ENCODE results near the gene RAET1L. TPM values are rescaled to one million over a fixed set of nuclear protein-coding genes. Genes with fewer than 3 reads are reported as not detected.
A peak's percentile ranks its signal among the peaks of the same experiment; 100 is the strongest.

Gene RAET1L
- total RNA-seq, 3 donors from 2014 or later: not detected

DNA sequence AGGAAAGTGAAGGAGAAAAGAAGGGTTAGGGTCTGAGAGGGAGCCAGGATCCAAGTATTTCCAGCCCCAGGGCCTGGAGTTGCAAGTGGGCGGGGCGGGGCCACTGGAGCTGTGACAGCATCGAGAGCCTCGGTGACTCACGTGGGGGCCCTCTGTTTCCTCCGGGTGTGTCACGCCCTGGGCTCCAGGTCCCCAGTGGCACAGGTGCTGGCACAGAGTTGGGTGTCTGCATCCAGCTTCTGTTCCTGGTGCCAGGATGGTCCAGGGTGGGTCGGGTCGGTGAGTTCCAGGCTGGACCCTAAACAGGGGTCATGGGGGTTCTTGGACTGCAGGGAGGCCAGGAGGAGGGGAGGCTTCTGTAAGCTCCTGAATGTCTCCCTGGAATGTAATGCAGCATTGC is 16.7 kb downstream of the RAET1L start:
- Histone ChIP-seq H3K27me3 (peaks cover 0 to 32% of the 10 kb centered on the region in 2 donors), H3K27ac (no peak overlapping the region), H3K9me3 (no peaks in the 10 kb centered on the region), H3K36me3 (no peaks in the 10 kb centered on the region), H3K4me1 (no peaks in the 10 kb centered on the region), H3K4me3 (no peak overlapping the region)
- no peak for TF ChIP-seq POLR2AphosphoS5 (IDR thresholded peaks at IDR 0.05)
- TF ChIP-seq POLR2A (IDR thresholded peaks at IDR 0.05): no peak
- TF ChIP-seq, protein P1, sequence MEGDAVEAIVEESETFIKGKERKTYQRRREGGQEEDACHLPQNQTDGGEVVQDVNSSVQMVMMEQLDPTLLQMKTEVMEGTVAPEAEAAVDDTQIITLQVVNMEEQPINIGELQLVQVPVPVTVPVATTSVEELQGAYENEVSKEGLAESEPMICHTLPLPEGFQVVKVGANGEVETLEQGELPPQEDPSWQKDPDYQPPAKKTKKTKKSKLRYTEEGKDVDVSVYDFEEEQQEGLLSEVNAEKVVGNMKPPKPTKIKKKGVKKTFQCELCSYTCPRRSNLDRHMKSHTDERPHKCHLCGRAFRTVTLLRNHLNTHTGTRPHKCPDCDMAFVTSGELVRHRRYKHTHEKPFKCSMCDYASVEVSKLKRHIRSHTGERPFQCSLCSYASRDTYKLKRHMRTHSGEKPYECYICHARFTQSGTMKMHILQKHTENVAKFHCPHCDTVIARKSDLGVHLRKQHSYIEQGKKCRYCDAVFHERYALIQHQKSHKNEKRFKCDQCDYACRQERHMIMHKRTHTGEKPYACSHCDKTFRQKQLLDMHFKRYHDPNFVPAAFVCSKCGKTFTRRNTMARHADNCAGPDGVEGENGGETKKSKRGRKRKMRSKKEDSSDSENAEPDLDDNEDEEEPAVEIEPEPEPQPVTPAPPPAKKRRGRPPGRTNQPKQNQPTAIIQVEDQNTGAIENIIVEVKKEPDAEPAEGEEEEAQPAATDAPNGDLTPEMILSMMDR (IDR thresholded peaks at IDR 0.05): no peak
- DNase-seq (ENCODE audit: low spot score in 2 of 2): no peak
- intact Hi-C loops (cut with DNase I; ENCODE audit: low total_unique reads): loop anchor here (10.0 kb wide), 1 partner anchor 54 kb away; no protein-coding TSS in a partner anchor

DNA sequence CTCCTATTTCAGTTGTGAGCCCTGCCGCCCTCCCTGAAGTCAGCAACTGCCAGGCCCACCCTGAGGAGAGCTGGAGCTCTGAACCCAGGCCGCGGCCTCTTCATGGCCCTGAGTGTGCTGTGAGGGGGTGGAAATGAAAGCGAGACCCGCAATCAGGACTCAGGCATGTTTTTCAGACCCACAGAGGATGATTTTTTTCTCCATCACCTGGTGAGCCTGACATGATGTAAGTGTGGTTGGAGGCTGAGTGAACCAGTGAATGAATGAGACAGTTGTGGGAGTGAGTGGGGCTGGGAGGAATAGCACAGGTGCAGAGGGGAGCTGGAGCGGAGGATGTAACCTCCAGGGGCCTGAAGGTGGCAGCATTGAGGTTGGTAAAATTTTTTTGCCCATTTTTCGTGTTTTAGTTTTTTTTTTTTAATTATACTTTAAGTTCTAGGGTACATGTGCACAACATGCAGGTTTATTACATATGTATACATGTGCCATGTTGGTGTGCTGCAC is 18.3 kb downstream of the RAET1L start:
- no peak for DNase-seq (ENCODE audit: low spot score in 2 of 2)

DNA sequence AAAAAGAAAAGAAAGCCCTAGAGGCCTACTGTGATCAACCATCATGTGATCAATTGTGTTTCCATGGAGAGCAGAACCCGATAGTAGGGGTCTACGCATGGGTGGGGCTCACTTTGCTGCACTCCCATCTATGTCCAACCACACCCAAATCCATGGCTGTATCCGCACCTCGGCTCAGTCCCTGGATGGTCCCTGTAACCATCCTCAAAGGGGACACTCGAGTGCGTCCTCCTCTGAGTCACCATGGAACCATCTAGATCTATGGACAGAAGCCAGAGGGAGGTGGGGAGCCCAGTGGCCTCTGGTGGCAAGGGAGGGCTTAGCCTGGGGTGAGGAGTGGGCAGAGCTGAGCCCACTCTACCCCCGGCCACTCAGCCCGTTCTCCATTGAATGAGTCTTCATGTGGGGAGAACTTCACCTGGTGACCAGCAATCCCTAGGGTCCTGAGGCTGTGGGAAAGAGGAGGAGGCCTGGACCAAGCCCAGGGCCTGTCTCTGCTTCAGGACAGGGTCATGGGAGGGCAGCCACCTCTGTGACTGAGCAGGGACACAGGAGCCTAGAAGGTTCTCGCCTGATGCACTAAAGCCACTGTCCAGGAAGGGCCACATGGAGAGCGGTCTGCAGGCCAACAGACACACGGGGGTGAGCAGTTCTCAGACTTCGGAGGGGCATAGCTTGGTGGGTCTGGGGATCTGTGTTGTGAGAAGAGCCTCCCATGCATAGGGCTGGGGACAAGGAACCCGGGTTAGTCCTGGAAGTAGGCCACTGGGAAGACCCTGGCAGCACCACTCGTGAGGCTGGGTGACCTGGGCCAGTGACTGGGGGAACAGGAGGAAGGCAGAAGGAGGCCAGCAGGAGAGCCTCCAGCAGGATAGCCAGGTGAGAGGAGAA is 19.3 kb downstream of the RAET1L start:
- Histone ChIP-seq H3K9me3 (no peaks in the 10 kb centered on the region), H3K4me1 (no peaks in the 10 kb centered on the region), H3K4me3 (peak overlapping the region; percentile 41 to 78 (median 61)), H3K27ac (no peak overlapping the region), H3K27me3 (peaks cover 0 to 18% of the 10 kb centered on the region in 2 donors), H3K36me3 (no peaks in the 10 kb centered on the region)
- intact Hi-C loops (cut with DNase I; ENCODE audit: low total_unique reads): loop anchor here (2.0 to 10.0 kb wide), 2 partner anchors 51 to 287 kb away; partner anchors contain the start of gene LATS1
- DNase-seq (ENCODE audit: low spot score in 2 of 2): no peak
- TF ChIP-seq POLR2AphosphoS5 (IDR thresholded peaks at IDR 0.05): no peak
- TF ChIP-seq POLR2A (IDR thresholded peaks at IDR 0.05): no peak
- TF ChIP-seq, protein P1 (IDR thresholded peaks at IDR 0.05): no peak

More for the DNA sequence above, 18.3 kb downstream of the RAET1L start:
- TF ChIP-seq, protein P1 (IDR thresholded peaks at IDR 0.05): no peak
- no peak for TF ChIP-seq POLR2AphosphoS5 (IDR thresholded peaks at IDR 0.05)
- TF ChIP-seq POLR2A (IDR thresholded peaks at IDR 0.05): no peak
- H3K4me3 ChIP-seq: no peak overlapping the region
- no peaks in the 10 kb centered on the region for H3K36me3 ChIP-seq
- intact Hi-C loops (cut with DNase I; ENCODE audit: low total_unique reads): loop anchor here (2.0 to 10.0 kb wide), 2 partner anchors 52 to 288 kb away; partner anchors contain the start of gene LATS1
- no peaks in the 10 kb centered on the region for H3K9me3 ChIP-seq
- H3K27ac ChIP-seq: no peak overlapping the region
- H3K4me1 ChIP-seq: no peaks in the 10 kb centered on the region
- peaks cover 0 to 20% of the 10 kb centered on the region in 2 donors for H3K27me3 ChIP-seq

DNA sequence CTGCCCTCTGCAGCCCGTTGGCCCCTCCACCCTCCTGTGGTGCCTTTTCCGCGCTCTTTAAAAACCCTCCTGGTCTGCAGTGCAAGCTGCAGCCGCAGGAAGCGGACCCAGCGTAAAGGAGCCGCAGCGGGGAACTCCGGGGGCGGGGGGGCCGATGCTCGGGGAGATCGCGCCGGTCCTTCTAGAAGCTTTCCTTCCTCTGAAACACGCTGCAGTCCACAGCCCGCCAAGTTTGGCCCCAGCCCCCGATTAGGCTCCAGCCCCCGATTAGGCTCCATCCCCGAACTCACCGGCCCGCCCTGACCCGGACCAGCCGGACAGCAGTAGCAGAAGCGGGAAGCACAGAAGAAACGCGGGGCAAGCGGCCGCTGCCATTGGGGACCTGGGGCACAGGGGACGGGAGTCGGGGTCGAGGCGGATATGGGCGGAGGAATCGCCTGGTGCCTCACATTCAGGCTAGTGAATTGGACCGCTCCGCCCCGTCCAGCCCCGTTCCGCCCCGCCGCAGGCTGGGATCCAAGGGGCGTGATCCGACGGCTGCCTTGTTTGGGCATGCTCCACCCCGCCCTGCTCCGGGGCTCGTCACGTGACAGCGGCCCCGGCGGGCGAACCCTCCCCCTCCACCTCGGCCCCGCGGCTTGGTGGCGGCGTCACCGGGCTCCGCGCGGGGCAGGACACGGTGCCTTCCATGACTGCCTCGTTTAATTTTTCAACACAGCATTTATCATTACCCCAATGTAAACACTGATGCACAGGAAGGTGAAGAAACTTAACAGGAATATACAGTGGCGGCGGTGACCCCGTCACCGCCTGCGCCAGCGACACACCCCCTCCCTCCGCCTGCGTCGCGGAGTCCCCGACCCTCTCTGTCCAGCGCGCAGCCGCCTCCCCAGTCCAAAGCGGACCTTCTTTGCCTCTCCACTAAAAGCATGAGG is 20.3 kb downstream of the RAET1L start:
- H3K27ac ChIP-seq: no peak overlapping the region
- H3K4me1 ChIP-seq: no peaks in the 10 kb centered on the region

More for the DNA sequence above, 20.3 kb downstream of the RAET1L start:
- Histone ChIP-seq H3K27me3 (peaks cover 0 to 18% of the 10 kb centered on the region in 2 donors), H3K9me3 (no peaks in the 10 kb centered on the region), H3K36me3 (no peaks in the 10 kb centered on the region), H3K4me3 (peak overlapping the region; percentile 41 to 78 (median 61))
- peak; percentile 83 to 84 for DNase-seq (ENCODE audit: low spot score in 2 of 2)
- TF ChIP-seq POLR2AphosphoS5 (IDR thresholded peaks at IDR 0.05): no peak
- no peak for TF ChIP-seq POLR2A (IDR thresholded peaks at IDR 0.05)
- TF ChIP-seq, protein P1 (IDR thresholded peaks at IDR 0.05): no peak
- intact Hi-C loops (cut with DNase I; ENCODE audit: low total_unique reads): loop anchor here (10.0 kb wide), 1 partner anchor 50 kb away; no protein-coding TSS in a partner anchor

Measured in breast epithelium (tissue), 4 donors.